Natural killer cell (primary cell): ENCODE data around the gene RNF39. TPM values are rescaled to one million over a fixed set of nuclear protein-coding genes. Genes with fewer than 3 reads are reported as not detected.
A peak's percentile ranks its signal among the peaks of the same experiment; 100 is the strongest.

ENCODE experiments used
- ATAC-seq, 3 donors: fragments of 150-1000 bp in 2 of 3; fragments of 200-7000 bp in 1 of 3; cut with Tn5 transposase; 1 replicate in 1 of 3; 2 replicates in 2 of 3; pipeline ENCODE4 v1.10.0; 2021; ENCODE audit warnings: mild to moderate bottlenecking in 2 of 3, moderate library complexity in 2 of 3
- DNase-seq, 2 donors: peaks; one replicate each; pipeline versions ENCODE4 v3.0.0 to v3.0.0-alpha.2; 2013 to 2021; ENCODE audit warnings: mixed read lengths in 1 of 2
- H3K27ac ChIP-seq: one replicate; pipeline ENCODE4 v1.5.1; 2013; ENCODE audit warnings: mild to moderate bottlenecking, low read length
- H3K27me3 ChIP-seq: one replicate; pipeline ENCODE4 v1.6.1; 2013; ENCODE audit warnings: low read length; ENCODE audit not compliant: control insufficient read depth, insufficient read depth
- H3K36me3 ChIP-seq: one replicate; pipeline ENCODE4 v1.6.1; 2013; ENCODE audit warnings: low read length; ENCODE audit not compliant: control insufficient read depth, insufficient read depth
- H3K4me1 ChIP-seq: one replicate; pipeline ENCODE4 v1.6.1; 2013; ENCODE audit warnings: low read length; ENCODE audit not compliant: control insufficient read depth, insufficient read depth
- H3K4me3 ChIP-seq: one replicate; pipeline ENCODE4 v1.5.1; 2013; ENCODE audit warnings: low read length
- H3K9me3 ChIP-seq: one replicate; pipeline ENCODE4 v1.6.1; 2013; ENCODE audit warnings: low read length; ENCODE audit not compliant: control insufficient read depth, insufficient read depth
- H3K27ac Mint-ChIP-seq, 2 donors: one replicate each; pipeline ENCODE4 v1.8.0; 2022; ENCODE audit warnings: mild to moderate bottlenecking in 2 of 2, mixed read lengths in 2 of 2, moderate library complexity in 1 of 2
- H3K27me3 Mint-ChIP-seq, 2 donors: one replicate each; pipeline ENCODE4 v1.8.0; 2022; ENCODE audit warnings: low read depth in 2 of 2, mixed read lengths in 2 of 2
- H3K36me3 Mint-ChIP-seq: one replicate; pipeline ENCODE4 v1.8.0; 2022; ENCODE audit warnings: mixed read lengths
- H3K4me1 Mint-ChIP-seq, 2 donors: one replicate each; pipeline ENCODE4 v1.8.0; 2022; ENCODE audit warnings: mixed read lengths in 2 of 2
- H3K4me3 Mint-ChIP-seq: one replicate; pipeline ENCODE4 v1.8.0; 2022; ENCODE audit warnings: mild to moderate bottlenecking, moderate library complexity, mixed read lengths
- H3K9me3 Mint-ChIP-seq, 2 donors: one replicate each; pipeline ENCODE4 v1.8.0; 2022; ENCODE audit warnings: mixed read lengths in 2 of 2
- CTCF ChIP-seq: fragments of 200-600 bp; IDR thresholded peaks from one replicate; pipeline ENCODE4 v1.8.0; 2022; ENCODE audit warnings: antibody characterized with exemption
- WGBS: methylation state at CpG from one replicate; pipeline ENCODE4 v1.1.7; 2013; ENCODE audit warnings: missing lambda C conversion rate; ENCODE audit not compliant: insufficient coverage; 5-methylcytosine and 5-hydroxymethylcytosine counted together
- intact Hi-C: fragments of 100-400 bp; cut with micrococcal nuclease; formaldehyde crosslinking; loops from one replicate; pipeline ENCODE4 v1.14.2; 2022
- total RNA-seq, 4 donors: library from RNA; stranded (reverse); fragments of 120-200 nt in 1 of 4; gene quantifications; one replicate each; pipeline versions ENCODE4 v1.2.3 to v1.2.4, GENCODE V29; 2013 to 2022

The RNF39 gene
- total RNA-seq, 3 donors from 2014 or later (not counting 1 experiment from before 2014, with no cell fraction given), result not detected

DNA sequence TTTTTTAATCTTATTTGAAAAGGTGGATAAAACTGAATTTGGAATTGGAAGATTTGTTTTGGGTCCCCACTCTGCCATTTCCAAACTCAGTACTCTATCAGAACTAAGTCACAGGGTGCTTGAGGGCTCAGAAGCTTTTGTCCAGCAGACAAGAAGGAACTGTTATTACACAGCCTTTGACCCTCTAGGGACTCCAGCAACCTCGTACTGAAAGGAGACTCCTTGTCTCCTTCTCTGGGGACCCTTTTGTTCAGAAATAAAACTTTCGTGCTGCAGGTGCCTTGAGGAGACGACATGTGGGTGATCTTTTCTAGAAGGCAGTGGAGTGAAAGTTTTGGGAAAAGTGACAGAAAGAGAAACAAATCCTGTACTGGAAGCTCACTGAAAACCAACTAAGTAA is 21.9 kb downstream of the RNF39 start:
- H3K4me3 Mint-ChIP-seq, result no peak overlapping the region
- H3K36me3 Mint-ChIP-seq, result no peaks in the 10 kb centered on the region
- TF ChIP-seq CTCF, result no peak
- no peaks in the 10 kb centered on the region for H3K9me3 ChIP-seq
- H3K36me3 ChIP-seq, result peaks cover 16% of the 10 kb centered on the region
- DNase-seq, result no peak
- H3K4me1 ChIP-seq, result no peaks in the 10 kb centered on the region
- H3K27ac Mint-ChIP-seq, result no peak overlapping the region
- intact Hi-C loops, result no loop called here
- H3K27me3 Mint-ChIP-seq, result no peaks in the 10 kb centered on the region
- no peaks in the 10 kb centered on the region for H3K4me1 Mint-ChIP-seq
- no peak overlapping the region for H3K27ac ChIP-seq
- WGBS, result 95% methylated on average over 3 of the region's 3 CpGs
- no peaks in the 10 kb centered on the region for H3K27me3 ChIP-seq
- H3K4me3 ChIP-seq, result no peak overlapping the region
- no peak for ATAC-seq
- no peaks in the 10 kb centered on the region for H3K9me3 Mint-ChIP-seq

DNA sequence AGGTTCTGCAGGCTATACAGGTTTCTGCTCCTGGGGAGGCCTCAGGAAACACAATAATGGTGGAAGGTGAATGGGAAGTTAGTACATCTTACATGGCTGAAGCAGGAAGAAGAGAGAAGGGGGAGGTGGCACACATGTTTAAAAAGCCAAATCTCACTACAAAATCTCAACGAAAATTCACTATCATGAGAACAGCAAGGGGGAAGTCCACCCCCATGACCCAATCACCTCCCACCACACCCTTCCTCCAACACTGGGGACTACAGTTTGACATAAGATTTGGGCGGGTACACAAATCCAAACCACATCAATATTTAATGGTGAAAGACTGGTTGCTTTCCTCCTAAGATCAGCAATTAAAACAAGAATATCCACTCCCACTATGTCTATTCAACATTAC is 28.3 kb downstream of the RNF39 start:
- H3K4me1 Mint-ChIP-seq, result peaks cover 0 to 21% of the 10 kb centered on the region in 2 donors
- Histone ChIP-seq H3K4me1 (no peaks in the 10 kb centered on the region), H3K9me3 (no peaks in the 10 kb centered on the region), H3K4me3 (no peak overlapping the region), H3K36me3 (no peaks in the 10 kb centered on the region), H3K27ac (no peak overlapping the region), H3K27me3 (no peaks in the 10 kb centered on the region)
- intact Hi-C loops, result no loop called here
- TF ChIP-seq CTCF, result no peak
- H3K9me3 Mint-ChIP-seq, result no peaks in the 10 kb centered on the region
- H3K4me3 Mint-ChIP-seq, result no peak overlapping the region
- no peaks in the 10 kb centered on the region for H3K36me3 Mint-ChIP-seq
- DNase-seq, result no peak
- no peaks in the 10 kb centered on the region for H3K27me3 Mint-ChIP-seq
- ATAC-seq, result no peak
- H3K27ac Mint-ChIP-seq, result no peak overlapping the region
- 52% methylated on average over 2 of the region's 2 CpGs for WGBS

GRCh38 chr6:30044630-30045029 is 30.9 kb downstream of the RNF39 start:
- no peaks in the 10 kb centered on the region for H3K27me3 Mint-ChIP-seq
- TF ChIP-seq CTCF, result no peak
- Histone ChIP-seq H3K9me3 (no peaks in the 10 kb centered on the region), H3K27me3 (no peaks in the 10 kb centered on the region), H3K36me3 (no peaks in the 10 kb centered on the region), H3K4me1 (no peaks in the 10 kb centered on the region), H3K4me3 (no peak overlapping the region), H3K27ac (no peak overlapping the region)
- H3K9me3 Mint-ChIP-seq, result no peaks in the 10 kb centered on the region
- ATAC-seq, result no peak
- WGBS, result 94% methylated on average over 1 of the region's 2 CpGs
- no peak overlapping the region for H3K27ac Mint-ChIP-seq
- DNase-seq, result no peak
- H3K36me3 Mint-ChIP-seq, result no peaks in the 10 kb centered on the region
- intact Hi-C loops, result no loop called here
- H3K4me3 Mint-ChIP-seq, result no peak overlapping the region
- peaks cover 0 to 22% of the 10 kb centered on the region in 2 donors for H3K4me1 Mint-ChIP-seq

DNA sequence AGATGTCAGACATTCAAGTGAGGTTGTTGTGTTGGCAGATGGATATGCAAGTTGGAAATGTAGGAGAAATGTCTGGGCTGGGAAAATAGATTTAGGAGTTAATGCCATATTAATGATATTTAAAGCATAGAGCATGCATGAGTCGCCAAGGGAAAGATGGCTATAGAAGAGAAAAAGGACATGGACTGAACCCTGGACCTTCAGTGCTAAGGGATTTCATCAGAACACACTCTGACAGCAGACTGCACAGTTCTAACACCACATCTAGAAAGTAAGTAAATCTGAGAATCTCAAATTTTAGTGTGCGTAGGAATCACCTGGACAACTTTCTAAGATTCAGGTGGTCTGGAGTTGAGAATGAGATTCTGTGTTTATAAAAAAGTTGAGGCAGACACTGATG is 31.8 kb downstream of the RNF39 start:
- Mint-ChIP-seq H3K36me3 (no peaks in the 10 kb centered on the region), H3K27me3 (no peaks in the 10 kb centered on the region), H3K4me3 (no peak overlapping the region), H3K9me3 (no peaks in the 10 kb centered on the region), H3K4me1 (peaks cover 0 to 22% of the 10 kb centered on the region in 2 donors), H3K27ac (peak overlapping the region in 1 of 2 donors; percentile 7)
- WGBS, result 95% methylated on average over 2 of the region's 2 CpGs
- H3K27ac ChIP-seq, result no peak overlapping the region
- no peaks in the 10 kb centered on the region for H3K4me1 ChIP-seq
- ATAC-seq (no peak), DNase-seq (no peak)
- intact Hi-C loops, result no loop called here
- no peaks in the 10 kb centered on the region for H3K9me3 ChIP-seq
- H3K4me3 ChIP-seq, result no peak overlapping the region
- H3K36me3 ChIP-seq, result no peaks in the 10 kb centered on the region
- no peaks in the 10 kb centered on the region for H3K27me3 ChIP-seq
- TF ChIP-seq CTCF, result no peak
